ENCODE results near the gene FSCN2.

The FSCN2 gene

GRCh38 chr17:81542431-81543338 lies 14.5 kb downstream of the FSCN2 start:
- no peak for DNase-seq

GRCh38 chr17:81543339-81543675 lies 15.1 kb downstream of the FSCN2 start:
- no peak for DNase-seq

GRCh38 chr17:81543756-81544155 lies 15.6 kb downstream of the FSCN2 start:
- no peak for DNase-seq

- DNase-seq, result no peak
Measured at GRCh38 chr17:81544281-81544974, 16.3 kb downstream of the FSCN2 start.

GRCh38 chr17:81545160-81545949 lies 17.2 kb downstream of the FSCN2 start:
- no peak for DNase-seq

GRCh38 chr17:81546906-81547613 lies 18.9 kb downstream of the FSCN2 start:
- DNase-seq, result no peak

GRCh38 chr17:81547614-81547982 lies 19.4 kb downstream of the FSCN2 start:
- no peak for DNase-seq

- no peak for DNase-seq
Measured at GRCh38 chr17:81549031-81549557, 20.9 kb downstream of the FSCN2 start.

GRCh38 chr17:81549826-81550225 lies 21.6 kb downstream of the FSCN2 start:
- DNase-seq, result no peak

GRCh38 chr17:81550285-81550684 lies 22.1 kb downstream of the FSCN2 start:
- DNase-seq, result no peak

GRCh38 chr17:81550830-81551457 lies 22.8 kb downstream of the FSCN2 start:
- DNase-seq, result no peak

GRCh38 chr17:81551458-81552243 lies 23.5 kb downstream of the FSCN2 start:
- DNase-seq, result no peak

GRCh38 chr17:81552244-81553017 lies 24.3 kb downstream of the FSCN2 start, which contains the start of gene FAAP100:
Gene FAAP100, minus strand, starts transcription at chr17:81552353. Its CDS starts 23 bp downstream, at chr17:81552330.
- peak; percentile 54 for DNase-seq

- peak; percentile 91 for DNase-seq
Measured at GRCh38 chr17:81553018-81553615, 24.9 kb downstream of the FSCN2 start.

GRCh38 chr17:81553616-81554181 lies 25.5 kb downstream of the FSCN2 start:
- no peak for DNase-seq

GRCh38 chr17:81556175-81556691 lies 28.1 kb downstream of the FSCN2 start:
- no peak for DNase-seq

GRCh38 chr17:81556863-81557262 lies 28.7 kb downstream of the FSCN2 start:
- DNase-seq, result no peak

GRCh38 chr17:81557276-81558114 lies 29.3 kb downstream of the FSCN2 start:
- DNase-seq, result no peak
